ENCODE measurements around the gene IRF2BPL.

IRF2BPL gene

DNA sequence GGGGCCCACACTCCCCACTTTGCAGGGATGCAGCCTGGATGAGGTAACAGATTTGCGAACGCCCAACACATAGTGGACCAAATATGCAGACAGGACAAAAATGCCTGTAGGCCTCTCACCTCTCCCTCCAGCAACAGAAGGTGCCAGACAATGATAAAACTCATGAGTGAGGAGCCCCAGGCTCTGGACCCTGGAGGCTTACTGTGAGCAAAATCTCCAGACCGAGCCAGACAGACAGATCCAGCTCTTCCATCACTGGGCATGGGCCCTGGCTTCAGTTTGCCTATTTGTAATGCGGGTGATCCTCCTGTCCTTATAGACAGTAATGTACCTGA lies 42.3 kb downstream of the IRF2BPL start:
- no peak for DNase-seq (ENCODE audit: low spot score)
- TF ChIP-seq, protein P1, sequence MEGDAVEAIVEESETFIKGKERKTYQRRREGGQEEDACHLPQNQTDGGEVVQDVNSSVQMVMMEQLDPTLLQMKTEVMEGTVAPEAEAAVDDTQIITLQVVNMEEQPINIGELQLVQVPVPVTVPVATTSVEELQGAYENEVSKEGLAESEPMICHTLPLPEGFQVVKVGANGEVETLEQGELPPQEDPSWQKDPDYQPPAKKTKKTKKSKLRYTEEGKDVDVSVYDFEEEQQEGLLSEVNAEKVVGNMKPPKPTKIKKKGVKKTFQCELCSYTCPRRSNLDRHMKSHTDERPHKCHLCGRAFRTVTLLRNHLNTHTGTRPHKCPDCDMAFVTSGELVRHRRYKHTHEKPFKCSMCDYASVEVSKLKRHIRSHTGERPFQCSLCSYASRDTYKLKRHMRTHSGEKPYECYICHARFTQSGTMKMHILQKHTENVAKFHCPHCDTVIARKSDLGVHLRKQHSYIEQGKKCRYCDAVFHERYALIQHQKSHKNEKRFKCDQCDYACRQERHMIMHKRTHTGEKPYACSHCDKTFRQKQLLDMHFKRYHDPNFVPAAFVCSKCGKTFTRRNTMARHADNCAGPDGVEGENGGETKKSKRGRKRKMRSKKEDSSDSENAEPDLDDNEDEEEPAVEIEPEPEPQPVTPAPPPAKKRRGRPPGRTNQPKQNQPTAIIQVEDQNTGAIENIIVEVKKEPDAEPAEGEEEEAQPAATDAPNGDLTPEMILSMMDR (IDR thresholded peaks at IDR 0.05; ENCODE audit: extremely low read depth, missing control alignments) = no peak

DNA sequence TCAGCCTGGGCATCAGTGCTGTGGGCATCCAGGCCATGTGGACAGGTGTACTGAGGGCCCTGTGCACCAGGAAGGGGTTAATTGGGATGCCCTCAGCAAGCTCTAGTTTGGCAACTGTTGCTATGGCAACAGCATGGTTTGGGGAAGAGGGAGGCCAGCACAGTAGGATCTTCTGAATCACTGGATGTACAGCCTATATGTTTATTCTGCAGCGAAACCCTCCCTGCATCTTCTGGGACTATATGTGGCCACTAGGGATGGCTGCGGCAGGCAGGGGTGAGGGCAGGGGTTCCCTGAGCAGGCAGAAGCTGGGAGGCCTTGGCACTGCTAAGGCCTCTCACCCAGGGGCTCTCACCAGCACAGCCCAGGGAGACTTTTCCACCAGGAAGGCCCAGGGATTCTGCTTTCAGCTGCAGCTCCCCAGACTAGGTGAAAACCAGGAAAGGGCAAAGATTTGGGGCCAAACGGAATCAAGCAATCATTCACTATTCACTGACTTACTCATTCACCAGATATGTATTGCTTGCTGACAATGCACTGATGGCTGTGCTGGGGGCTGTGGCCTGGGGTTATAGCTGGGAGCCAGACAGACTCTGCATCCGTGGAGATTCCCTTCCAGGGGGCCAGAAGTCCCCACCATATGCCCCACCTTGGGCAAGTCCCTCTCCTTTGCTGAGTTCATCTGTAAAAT lies 42.8 kb downstream of the IRF2BPL start:
- DNase-seq (ENCODE audit: low spot score) = no peak
- TF ChIP-seq, protein P1 (IDR thresholded peaks at IDR 0.05; ENCODE audit: extremely low read depth, missing control alignments) = no peak

DNA sequence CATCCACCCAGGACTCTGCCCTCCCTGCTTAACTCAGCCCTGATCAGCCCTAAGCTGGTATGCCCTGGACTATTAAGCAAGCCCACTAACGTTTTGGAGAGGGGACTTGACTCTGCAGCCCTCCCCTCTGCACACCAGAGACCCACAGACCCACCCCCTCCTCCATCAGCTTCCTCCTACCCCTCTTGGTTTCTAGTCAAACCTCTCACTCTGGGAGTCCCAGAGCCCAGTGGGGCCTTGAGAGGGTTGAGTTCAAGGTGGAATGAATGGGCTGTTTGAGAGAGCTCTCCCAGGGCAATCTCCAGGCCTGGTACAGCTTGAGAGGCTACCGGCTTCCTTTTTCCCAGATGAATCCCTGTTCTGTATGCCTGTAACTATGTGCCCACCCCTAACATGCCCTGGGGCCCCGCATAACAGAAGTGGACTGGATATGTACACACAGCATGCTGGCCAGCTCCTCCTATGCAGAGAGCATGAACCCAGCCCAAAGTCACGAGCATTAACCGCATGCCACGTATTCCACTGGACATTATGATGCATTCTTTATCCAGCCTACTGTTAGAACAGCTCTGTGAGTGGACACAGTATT lies 43.6 kb downstream of the IRF2BPL start:
- no peak for DNase-seq (ENCODE audit: low spot score)
- TF ChIP-seq, protein P1 (IDR thresholded peaks at IDR 0.05; ENCODE audit: extremely low read depth, missing control alignments) = no peak

DNA sequence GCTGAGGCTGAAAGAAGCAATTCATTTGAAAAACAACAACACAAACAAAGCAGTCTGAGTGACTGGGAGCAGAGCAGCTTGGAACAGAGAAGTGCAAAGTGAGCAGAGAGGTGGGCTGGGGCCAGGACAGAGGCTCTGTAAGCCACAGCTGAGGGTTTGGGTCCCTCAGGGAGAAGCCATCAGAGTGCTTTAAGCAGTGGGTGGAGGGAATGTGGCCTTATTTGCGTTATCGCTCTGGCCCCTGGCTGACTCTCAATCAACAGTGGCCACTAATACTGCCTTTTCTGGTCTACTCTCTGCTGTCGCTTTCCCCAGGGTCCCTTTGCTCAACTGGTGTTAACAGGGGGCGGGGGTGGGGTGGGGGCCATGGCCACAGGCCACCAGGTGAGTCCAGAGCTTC lies 44.2 kb downstream of the IRF2BPL start:
- no peak for DNase-seq (ENCODE audit: low spot score)
- TF ChIP-seq, protein P1 (IDR thresholded peaks at IDR 0.05; ENCODE audit: extremely low read depth, missing control alignments) = no peak

DNA sequence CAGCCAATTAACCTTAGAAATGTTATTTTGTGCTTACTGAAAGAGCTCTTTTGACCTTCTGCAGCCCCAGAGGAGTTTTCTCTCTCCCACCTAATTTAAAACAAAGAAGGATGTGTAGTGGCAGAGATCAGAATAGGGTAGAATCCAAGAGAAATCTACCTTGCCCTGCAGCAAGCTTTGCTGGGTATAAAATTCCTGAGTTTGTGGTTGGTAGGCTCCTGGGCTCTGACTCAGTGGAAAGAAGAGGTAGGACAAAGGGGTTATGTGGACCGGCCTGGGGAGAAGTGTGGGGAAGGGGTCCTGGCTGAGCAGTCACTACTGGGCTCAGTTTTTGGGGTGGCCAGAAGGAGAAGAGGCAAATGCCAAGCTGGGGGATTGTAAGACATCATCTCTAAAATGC lies 46.8 kb downstream of the IRF2BPL start:
- TF ChIP-seq, protein P1 (IDR thresholded peaks at IDR 0.05; ENCODE audit: extremely low read depth, missing control alignments) = no peak
- no peak for DNase-seq (ENCODE audit: low spot score)

DNA sequence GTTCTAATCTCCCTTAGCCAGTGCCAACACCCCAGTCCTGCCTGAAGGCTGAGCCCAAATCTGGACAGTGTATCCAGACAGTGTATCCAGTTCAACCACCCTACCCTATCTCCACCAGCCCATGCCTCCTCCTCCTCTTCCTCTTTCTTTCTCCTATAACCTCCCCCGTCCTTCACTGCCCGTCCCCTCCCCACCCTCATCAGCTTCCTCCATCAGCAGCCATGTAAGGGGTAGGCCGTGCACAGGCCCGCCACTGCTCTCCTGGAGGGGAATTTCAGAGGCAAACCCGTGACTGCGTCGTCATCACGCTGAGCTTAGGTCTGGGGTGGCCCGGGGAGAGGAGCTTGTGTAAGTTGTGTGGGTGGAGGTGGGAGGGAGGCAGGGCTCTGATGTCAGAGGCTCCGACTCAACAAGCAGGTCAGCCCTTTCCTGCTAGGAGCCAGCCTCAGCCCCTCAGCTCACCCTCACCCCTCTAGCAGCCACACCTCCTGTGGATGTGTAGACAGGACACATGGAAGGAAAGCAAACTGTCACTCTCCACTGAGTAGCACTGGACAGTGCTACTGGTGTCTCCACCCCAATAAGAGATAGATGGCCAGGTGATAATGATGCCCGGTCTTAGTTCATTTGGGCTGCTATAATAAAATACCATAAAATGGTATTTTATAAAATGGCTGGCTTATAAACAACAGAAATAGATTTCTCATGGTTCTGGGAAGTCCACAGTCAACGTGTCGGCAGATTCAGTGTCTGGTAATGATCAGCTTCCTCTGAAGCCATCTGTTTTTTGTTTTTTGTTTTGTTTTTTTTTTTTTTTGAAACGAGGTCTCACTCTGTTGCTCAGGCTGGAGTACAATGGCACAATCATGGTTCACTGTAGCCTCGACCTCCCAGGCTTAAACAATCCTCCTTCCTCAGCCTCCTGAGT lies 50.5 kb downstream of the IRF2BPL start:
- TF ChIP-seq, protein P1 (IDR thresholded peaks at IDR 0.05; ENCODE audit: extremely low read depth, missing control alignments) = no peak
- peak; percentile 87 for DNase-seq (ENCODE audit: low spot score)

Data from GM20000 (cell line).